SK-N-SH (cell line): ENCODE measurements around the gene PCDHGA11. TPM values are rescaled to one million over a fixed set of nuclear protein-coding genes. Genes with fewer than 3 reads are reported as not detected.
"Not testable (repeated sequence)": the region's sequence is repeated elsewhere in the genome, so short reads cannot be mapped to it uniquely, and the experiment has no call there.

Experiments
- CTCF ChIA-PET: fragments of 300-600, 350-600 bp; formaldehyde crosslinking; extraction: SDS; loops from one replicate; lab custom pipeline; 2021; lab: Yijun Ruan, JAX
- POLR2A ChIA-PET: fragments of 350-600 bp; sonication (Branson Sonifier 250); formaldehyde crosslinking; extraction: SDS; loops from one replicate; lab custom pipeline; 2020; ENCODE audit warnings: antibody characterized with exemption, inconsistent platforms; lab: Yijun Ruan, JAX
- DNase-seq: peaks from one replicate; pipeline ENCODE4 v3.0.0; 2012
- H2AFZ ChIP-seq: fragments of 200-600 bp; sonication (generic); 2 replicates; pipeline ENCODE4 v1.8.1; 2016; ENCODE audit warnings: antibody characterized with exemption, mild to moderate bottlenecking, low read depth
- H3F3A ChIP-seq: fragments of 200-600 bp; sonication (generic); replicated peaks from 2 replicates; pipeline ENCODE3; 2016; ENCODE audit warnings: antibody characterized with exemption, mild to moderate bottlenecking; ENCODE audit not compliant: insufficient read depth
- H3K27ac ChIP-seq, 2 experiments: fragments of 200-500 bp in 1 of 2; fragments of 200-600 bp in 1 of 2; sonication (Bioruptor generic) in 1 of 2; sonication (generic), shearing (Covaris generic) in 1 of 2; 2 replicates each; pipeline versions ENCODE4 v1.5.1 to v1.6.1; 2014 to 2016; ENCODE audit warnings: low read depth in 2 of 2, inconsistent platforms in 1 of 2, low read length in 1 of 2, mild to moderate bottlenecking in 1 of 2, mixed read lengths in 1 of 2
- H3K27me3 ChIP-seq: fragments of 200-600 bp; sonication (generic), shearing (Covaris generic); 2 replicates; pipeline ENCODE4 v1.6.1; 2016; ENCODE audit warnings: mixed run types; ENCODE audit not compliant: insufficient read depth
- H3K36me3 ChIP-seq, 2 experiments: fragments of 200-500 bp in 1 of 2; fragments of 200-600 bp in 1 of 2; sonication (Bioruptor generic) in 1 of 2; sonication (generic) in 1 of 2; replicated peaks in 1 of 2; 2 replicates each; pipeline versions ENCODE3 to v1.5.1; 2014 to 2016; ENCODE audit warnings: low read length in 1 of 2, mild to moderate bottlenecking in 1 of 2; ENCODE audit not compliant: insufficient read depth in 2 of 2, control insufficient read depth in 1 of 2
- H3K4me1 ChIP-seq, 2 experiments: fragments of 200-500 bp in 1 of 2; fragments of 200-600 bp in 1 of 2; sonication (Bioruptor generic) in 1 of 2; sonication (generic), shearing (Covaris generic) in 1 of 2; 2 replicates each; pipeline versions ENCODE4 v1.5.1 to v1.6.1; 2014 to 2016; ENCODE audit warnings: low read depth in 1 of 2, low read length in 1 of 2, mixed run types in 1 of 2; ENCODE audit not compliant: insufficient read depth in 2 of 2, control insufficient read depth in 1 of 2
- H3K4me2 ChIP-seq: fragments of 200-600 bp; sonication (generic), shearing (Covaris generic); 2 replicates; pipeline ENCODE4 v1.6.1; 2017; ENCODE audit warnings: mixed run types
- H3K4me3 ChIP-seq, 2 experiments: fragments of 200-500 bp in 1 of 2; fragments of 200-600 bp in 1 of 2; sonication (Bioruptor generic) in 1 of 2; sonication (generic), shearing (Covaris generic) in 1 of 2; 2 replicates each; pipeline versions ENCODE4 v1.5.1 to v1.8.1; 2014 to 2016; ENCODE audit warnings: low read depth in 2 of 2, inconsistent platforms in 1 of 2, low read length in 1 of 2, mild to moderate bottlenecking in 1 of 2, mixed read lengths in 1 of 2, moderate library complexity in 1 of 2
- H3K79me2 ChIP-seq: fragments of 200-600 bp; sonication (generic); 2 replicates; pipeline ENCODE4 v1.8.1; 2017; ENCODE audit warnings: mild to moderate bottlenecking; ENCODE audit not compliant: insufficient read depth
- H3K9ac ChIP-seq: fragments of 200-600 bp; sonication (generic); 2 replicates; pipeline ENCODE4 v1.6.1; 2017; ENCODE audit warnings: mixed run types
- H3K9me2 ChIP-seq: fragments of 200-600 bp; sonication (generic); 2 replicates; pipeline ENCODE4 v1.6.1; 2017; ENCODE audit warnings: mixed run types
- H3K9me3 ChIP-seq: fragments of 200-600 bp; sonication (generic); 2 replicates; pipeline ENCODE4 v1.6.1; 2017; ENCODE audit warnings: mixed run types, mild to moderate bottlenecking, moderate library complexity
- H4K20me1 ChIP-seq: fragments of 200-600 bp; sonication (generic); 2 replicates; pipeline ENCODE4 v1.6.1; 2017; ENCODE audit warnings: mild to moderate bottlenecking, mixed run types; ENCODE audit not compliant: insufficient read depth
- CTCF ChIP-seq: fragments of 200-600 bp; sonication (generic); IDR thresholded peaks from 2 replicates; pipeline ENCODE4 v1.6.1; 2017; ENCODE audit warnings: antibody characterized with exemption, mild to moderate bottlenecking, moderate library complexity
- EP300 ChIP-seq, 2 experiments: IDR thresholded peaks; 2 replicates each; pipeline versions ENCODE4 v1.4.0 to v1.6.1; 2012; ENCODE audit warnings: borderline replicate concordance in 1 of 2, low read depth in 1 of 2, low read length in 1 of 2
- EZH2phosphoT487 ChIP-seq: fragments of 200-600 bp; sonication (generic); IDR thresholded peaks from 2 replicates; pipeline ENCODE4 v1.6.1; 2017; ENCODE audit warnings: low read depth, mixed run types, mild to moderate bottlenecking, antibody characterized with exemption, moderate library complexity, borderline replicate concordance
- IRF3 ChIP-seq: fragments of 150-350 bp; IDR thresholded peaks from 2 replicates; pipeline ENCODE4 v1.6.1; 2016; ENCODE audit warnings: mild to moderate bottlenecking, low read depth, low read length
- JUND ChIP-seq: IDR thresholded peaks from 2 replicates; pipeline ENCODE4 v1.4.0; 2012
- NRF1 ChIP-seq: IDR thresholded peaks from 2 replicates; pipeline ENCODE4 v1.6.1; 2012; ENCODE audit warnings: low read depth, mild to moderate bottlenecking, low read length
- RCOR1 ChIP-seq: fragments of 150-350 bp; IDR thresholded peaks from 2 replicates; pipeline ENCODE4 v1.6.1; 2017; ENCODE audit warnings: antibody characterized with exemption, low read length
- SIN3A ChIP-seq: IDR thresholded peaks from 2 replicates; pipeline ENCODE4 v1.6.1; 2012; ENCODE audit warnings: low read depth, mild to moderate bottlenecking, low read length, moderate library complexity, borderline replicate concordance
- WGBS: methylation state at CpG from one replicate; pipeline ENCODE4 v1.1.6; 2017; ENCODE audit warnings: low lambda C conversion rate; 5-methylcytosine and 5-hydroxymethylcytosine counted together
- polyA plus RNA-seq, 3 experiments: library from polyadenylated mRNA; depleted of rRNA; stranded (reverse); fragments of >200 nt; gene quantifications; 2 replicates each; pipeline ENCODE4 v1.2.3, GENCODE V29; 2012
- TF ChIP-seq, protein P1 (sequence below): IDR thresholded peaks from 2 replicates; pipeline ENCODE4 v1.6.1; 2012; ENCODE audit warnings: mild to moderate bottlenecking, low read depth, low read length, moderate library complexity
- TF ChIP-seq, protein P2 (sequence below): IDR thresholded peaks from 2 replicates; pipeline ENCODE4 v1.4.0; 2012; ENCODE audit warnings: low read depth, borderline replicate concordance
- TF ChIP-seq, protein P3 (sequence below): IDR thresholded peaks from 2 replicates; pipeline ENCODE4 v1.4.0; 2012; ENCODE audit warnings: low read depth, borderline replicate concordance

Gene PCDHGA11
- polyA plus RNA-seq, 1 of the 3 experiments (the other 2 are of a cell fraction) = 0.18 TPM

DNA sequence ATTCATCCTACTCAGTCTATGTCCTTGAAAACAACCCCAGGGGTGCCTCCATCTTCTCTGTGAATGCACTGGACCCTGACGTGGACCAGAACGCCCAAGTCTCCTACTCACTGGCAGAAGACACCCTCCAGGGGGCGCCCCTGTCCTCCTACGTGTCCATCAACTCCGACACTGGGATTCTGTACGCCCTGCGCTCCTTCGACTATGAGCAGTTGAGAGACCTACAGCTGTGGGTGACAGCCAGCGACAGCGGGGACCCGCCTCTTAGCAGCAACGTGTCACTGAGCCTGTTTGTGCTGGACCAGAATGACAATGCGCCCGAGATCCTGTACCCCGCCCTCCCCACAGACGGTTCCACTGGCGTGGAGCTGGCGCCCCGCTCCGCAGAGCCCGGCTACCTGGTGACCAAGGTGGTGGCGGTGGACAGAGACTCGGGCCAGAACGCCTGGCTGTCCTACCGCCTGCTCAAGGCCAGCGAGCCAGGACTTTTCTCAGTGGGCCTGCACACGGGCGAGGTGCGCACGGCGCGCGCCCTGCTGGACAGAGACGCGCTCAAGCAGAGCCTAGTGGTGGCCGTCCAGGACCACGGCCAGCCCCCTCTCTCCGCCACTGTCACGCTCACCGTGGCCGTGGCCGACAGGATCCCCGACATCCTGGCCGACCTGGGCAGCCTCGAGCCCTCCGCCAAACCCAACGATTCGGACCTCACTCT lies 45.3 kb upstream of the PCDHGA11 start:
- H3K4me2 ChIP-seq, H3K9ac ChIP-seq, H3K4me3 ChIP-seq, H3K27me3 ChIP-seq, H3K4me1 ChIP-seq, H3K9me3 ChIP-seq, POLR2A ChIA-PET, H4K20me1 ChIP-seq, H3K27ac ChIP-seq, H3K9me2 ChIP-seq, H3K79me2 ChIP-seq: not testable (repeated sequence)
- H3K36me3 ChIP-seq = peaks cover 0 to 14% of the 10 kb centered on the region in 2 experiments
- 72% methylated on average over 9 of the region's 48 CpGs for WGBS
- 0 out of 2 replicates have a peak, but pooled peaks have one; percentile 7 for TF ChIP-seq CTCF
- TF ChIP-seq, all 33 proteins: peak for 1; not testable (repeated sequence) for 32
- H3F3A ChIP-seq, DNase-seq, H2AFZ ChIP-seq: not testable (repeated sequence)
- CTCF ChIA-PET = interaction anchor here (1.5 to 1.8 kb wide), 3 partner anchors 152 to 192 kb away, joined by 3 to 8 read pairs (median 6); partner anchors contain the start of gene PCDHB14

DNA sequence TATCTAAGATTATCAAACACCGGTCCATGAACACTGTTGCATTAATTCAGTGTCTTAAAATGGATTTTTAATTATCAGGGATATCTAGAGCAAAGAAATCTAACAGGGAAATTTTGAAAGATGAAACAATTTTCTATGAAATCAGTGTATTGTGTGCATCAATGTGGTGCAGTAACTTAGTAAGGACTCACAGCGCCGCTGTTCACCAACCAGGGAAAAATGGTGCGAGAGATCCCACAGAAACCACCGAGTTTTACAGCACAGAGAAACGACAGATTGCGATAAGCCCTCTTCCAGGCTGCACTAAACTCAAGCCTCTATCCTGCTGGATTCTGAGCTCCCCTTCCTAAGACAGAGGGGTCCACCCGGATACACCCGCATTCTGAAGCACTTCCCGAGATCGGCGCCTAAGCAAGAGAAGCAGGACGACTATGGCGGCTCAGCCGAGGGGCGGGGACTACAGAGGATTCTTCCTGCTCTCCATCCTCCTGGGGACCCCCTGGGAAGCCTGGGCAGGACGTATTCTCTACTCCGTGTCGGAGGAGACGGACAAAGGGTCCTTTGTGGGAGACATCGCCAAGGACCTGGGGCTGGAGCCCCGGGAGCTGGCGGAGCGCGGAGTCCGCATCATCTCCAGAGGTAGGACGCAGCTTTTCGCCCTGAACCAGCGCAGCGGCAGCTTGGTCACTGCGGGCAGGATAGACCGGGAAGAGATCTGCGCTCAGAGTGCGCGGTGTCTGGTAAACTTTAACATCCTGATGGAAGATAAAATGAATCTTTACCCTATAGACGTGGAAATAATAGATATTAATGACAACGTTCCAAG lies 38.2 kb upstream of the PCDHGA11 start, which contains the start of gene PCDHGA7:
TSS of gene PCDHGA7 (plus strand) at position 274 of the 826 bp plus-strand sequence. CDS start at position 432, 158 bp downstream.
- peak within 1 kb of the TSS; percentile 74 for H3K9ac ChIP-seq
- H3K27ac ChIP-seq = peak within 1 kb of the TSS; percentile 55 to 83
- no peaks in the 10 kb centered on the region for H3F3A ChIP-seq
- no peaks in the 10 kb centered on the region; a peak in 1 of 4 replicates for H3K4me1 ChIP-seq
- H3K9me2 ChIP-seq = no peaks in the 10 kb centered on the region
- peaks cover 0 to 4% of the 10 kb centered on the region in 2 experiments for H3K36me3 ChIP-seq
- H3K9me3 ChIP-seq = no peaks in the 10 kb centered on the region
- CTCF ChIA-PET = interaction anchor here (1.0 to 2.2 kb wide), 14 partner anchors 11 to 261 kb away, joined by 3 to 16 read pairs (median 4); partner anchors contain the start of genes PCDHB14 and PCDHB4
- H4K20me1 ChIP-seq = no peaks in the 10 kb centered on the region
- WGBS = 30% methylated on average over 36 of the region's 37 CpGs
- peak within 1 kb of the TSS; percentile 76 for H2AFZ ChIP-seq
- H3K27me3 ChIP-seq = no peaks in the 10 kb centered on the region
- H3K4me2 ChIP-seq = peak within 1 kb of the TSS; percentile 58
- 0 out of 2 replicates have a peak, but pooled peaks cover 5% of the 10 kb centered on the region for H3K79me2 ChIP-seq
- POLR2A ChIA-PET = interaction anchor here (1.2 to 1.5 kb wide), 3 partner anchors 62 to 178 kb away, joined by 3 to 6 read pairs (median 4); partner anchors contain the start of gene TAF7
- peak within 1 kb of the TSS; percentile 53 to 62 for H3K4me3 ChIP-seq
- peak; percentile 70 for DNase-seq
- TF ChIP-seq, protein P1, sequence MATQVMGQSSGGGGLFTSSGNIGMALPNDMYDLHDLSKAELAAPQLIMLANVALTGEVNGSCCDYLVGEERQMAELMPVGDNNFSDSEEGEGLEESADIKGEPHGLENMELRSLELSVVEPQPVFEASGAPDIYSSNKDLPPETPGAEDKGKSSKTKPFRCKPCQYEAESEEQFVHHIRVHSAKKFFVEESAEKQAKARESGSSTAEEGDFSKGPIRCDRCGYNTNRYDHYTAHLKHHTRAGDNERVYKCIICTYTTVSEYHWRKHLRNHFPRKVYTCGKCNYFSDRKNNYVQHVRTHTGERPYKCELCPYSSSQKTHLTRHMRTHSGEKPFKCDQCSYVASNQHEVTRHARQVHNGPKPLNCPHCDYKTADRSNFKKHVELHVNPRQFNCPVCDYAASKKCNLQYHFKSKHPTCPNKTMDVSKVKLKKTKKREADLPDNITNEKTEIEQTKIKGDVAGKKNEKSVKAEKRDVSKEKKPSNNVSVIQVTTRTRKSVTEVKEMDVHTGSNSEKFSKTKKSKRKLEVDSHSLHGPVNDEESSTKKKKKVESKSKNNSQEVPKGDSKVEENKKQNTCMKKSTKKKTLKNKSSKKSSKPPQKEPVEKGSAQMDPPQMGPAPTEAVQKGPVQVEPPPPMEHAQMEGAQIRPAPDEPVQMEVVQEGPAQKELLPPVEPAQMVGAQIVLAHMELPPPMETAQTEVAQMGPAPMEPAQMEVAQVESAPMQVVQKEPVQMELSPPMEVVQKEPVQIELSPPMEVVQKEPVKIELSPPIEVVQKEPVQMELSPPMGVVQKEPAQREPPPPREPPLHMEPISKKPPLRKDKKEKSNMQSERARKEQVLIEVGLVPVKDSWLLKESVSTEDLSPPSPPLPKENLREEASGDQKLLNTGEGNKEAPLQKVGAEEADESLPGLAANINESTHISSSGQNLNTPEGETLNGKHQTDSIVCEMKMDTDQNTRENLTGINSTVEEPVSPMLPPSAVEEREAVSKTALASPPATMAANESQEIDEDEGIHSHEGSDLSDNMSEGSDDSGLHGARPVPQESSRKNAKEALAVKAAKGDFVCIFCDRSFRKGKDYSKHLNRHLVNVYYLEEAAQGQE = no peak
- TF ChIP-seq EP300 (IDR thresholded peaks at IDR 0.05; ENCODE audit: borderline replicate concordance in 1 of 2, low read depth in 1 of 2, low read length in 1 of 2) (no peak), IRF3 (no peak), EZH2phosphoT487 (no peak), NRF1 (no peak), SIN3A (no peak), JUND (no peak), RCOR1 (no peak)
- TF ChIP-seq, protein P2, sequence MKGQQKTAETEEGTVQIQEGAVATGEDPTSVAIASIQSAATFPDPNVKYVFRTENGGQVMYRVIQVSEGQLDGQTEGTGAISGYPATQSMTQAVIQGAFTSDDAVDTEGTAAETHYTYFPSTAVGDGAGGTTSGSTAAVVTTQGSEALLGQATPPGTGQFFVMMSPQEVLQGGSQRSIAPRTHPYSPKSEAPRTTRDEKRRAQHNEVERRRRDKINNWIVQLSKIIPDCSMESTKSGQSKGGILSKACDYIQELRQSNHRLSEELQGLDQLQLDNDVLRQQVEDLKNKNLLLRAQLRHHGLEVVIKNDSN = no peak
- TF ChIP-seq, protein P3, sequence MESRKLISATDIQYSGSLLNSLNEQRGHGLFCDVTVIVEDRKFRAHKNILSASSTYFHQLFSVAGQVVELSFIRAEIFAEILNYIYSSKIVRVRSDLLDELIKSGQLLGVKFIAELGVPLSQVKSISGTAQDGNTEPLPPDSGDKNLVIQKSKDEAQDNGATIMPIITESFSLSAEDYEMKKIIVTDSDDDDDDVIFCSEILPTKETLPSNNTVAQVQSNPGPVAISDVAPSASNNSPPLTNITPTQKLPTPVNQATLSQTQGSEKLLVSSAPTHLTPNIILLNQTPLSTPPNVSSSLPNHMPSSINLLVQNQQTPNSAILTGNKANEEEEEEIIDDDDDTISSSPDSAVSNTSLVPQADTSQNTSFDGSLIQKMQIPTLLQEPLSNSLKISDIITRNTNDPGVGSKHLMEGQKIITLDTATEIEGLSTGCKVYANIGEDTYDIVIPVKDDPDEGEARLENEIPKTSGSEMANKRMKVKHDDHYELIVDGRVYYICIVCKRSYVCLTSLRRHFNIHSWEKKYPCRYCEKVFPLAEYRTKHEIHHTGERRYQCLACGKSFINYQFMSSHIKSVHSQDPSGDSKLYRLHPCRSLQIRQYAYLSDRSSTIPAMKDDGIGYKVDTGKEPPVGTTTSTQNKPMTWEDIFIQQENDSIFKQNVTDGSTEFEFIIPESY = no peak
